ENCODE results near the gene ICOS. TPM values are rescaled to one million over a fixed set of nuclear protein-coding genes. Genes with fewer than 3 reads are reported as not detected.

ICOS gene
- polyA plus RNA-seq, 1 of the 3 experiments (the other 2 are of a cell fraction), result not detected

- TF ChIP-seq GABPA (IDR thresholded peaks at IDR 0.05; ENCODE audit: low read depth), result no peak
- TF ChIP-seq GATA2 (CRISPR knock-in tag; IDR thresholded peaks at IDR 0.05), result no peak
- no peak for TF ChIP-seq SMC3 (IDR thresholded peaks at IDR 0.05; ENCODE audit: low read depth, low read length)
- no peak for TF ChIP-seq NRF1 (IDR thresholded peaks at IDR 0.05; ENCODE audit: low read depth, low read length)
- TF ChIP-seq CTCF (IDR thresholded peaks at IDR 0.05), result no peak
- no peak for TF ChIP-seq YY1 (IDR thresholded peaks at IDR 0.05; ENCODE audit: low read depth)
- TF ChIP-seq FOXM1 (IDR thresholded peaks at IDR 0.05; ENCODE audit: low read depth), result no peak
- ChIA-PET CTCF (interaction anchor here (1.6 kb wide), 2 partner anchors 21 to 25 kb away, joined by 3 to 4 read pairs; no protein-coding TSS in a partner anchor), POLR2A (no interaction called here)
- Histone ChIP-seq H3F3A (replicated peaks; ENCODE audit: insufficient read depth) (no peaks in the 10 kb centered on the region), H3K4me1 (ENCODE audit: control insufficient read depth in 1 of 2, insufficient read depth in 2 of 2, low read depth in 1 of 2, low read length in 1 of 2) (peaks cover 0 to 2% of the 10 kb centered on the region in 2 experiments; a peak in 2 of 4 replicates), H3K27ac (ENCODE audit: low read depth in 2 of 2, low read length in 1 of 2) (no peak overlapping the region), H3K4me3 (ENCODE audit: low read depth in 2 of 2, low read length in 1 of 2) (no peak overlapping the region), H3K9ac (no peak overlapping the region), H3K9me2 (no peaks in the 10 kb centered on the region), H3K36me3 (replicated peaks in 1 of 2; ENCODE audit: control insufficient read depth in 1 of 2, insufficient read depth in 2 of 2, low read length in 1 of 2) (no peaks in the 10 kb centered on the region), H2AFZ (ENCODE audit: low read depth) (no peak overlapping the region), H3K79me2 (ENCODE audit: insufficient read depth) (no peaks in the 10 kb centered on the region), H3K4me2 (no peak overlapping the region), H3K9me3 (no peaks in the 10 kb centered on the region), H4K20me1 (ENCODE audit: insufficient read depth) (no peaks in the 10 kb centered on the region), H3K27me3 (ENCODE audit: insufficient read depth) (no peaks in the 10 kb centered on the region)
- no peak for DNase-seq
- WGBS (ENCODE audit: low lambda C conversion rate), result 15% methylated on average over 3 of the region's 3 CpGs
These were observed 66.9 kb downstream of the ICOS start for GRCh38 chr2:204003276-204003990.

- H3F3A ChIP-seq (replicated peaks; ENCODE audit: insufficient read depth), result no peaks in the 10 kb centered on the region
- H3K9me2 ChIP-seq, result no peaks in the 10 kb centered on the region
- H3K27ac ChIP-seq (ENCODE audit: low read depth in 2 of 2, low read length in 1 of 2), result no peak overlapping the region
- ChIA-PET POLR2A (no interaction called here), CTCF (no interaction called here)
- no peak overlapping the region for H3K4me2 ChIP-seq
- DNase-seq, result no peak
- no peaks in the 10 kb centered on the region for H3K36me3 ChIP-seq (replicated peaks in 1 of 2; ENCODE audit: control insufficient read depth in 1 of 2, insufficient read depth in 2 of 2, low read length in 1 of 2)
- no peaks in the 10 kb centered on the region for H4K20me1 ChIP-seq (ENCODE audit: insufficient read depth)
- no peak overlapping the region for H2AFZ ChIP-seq (ENCODE audit: low read depth)
- H3K4me3 ChIP-seq (ENCODE audit: low read depth in 2 of 2, low read length in 1 of 2), result no peak overlapping the region
- H3K79me2 ChIP-seq (ENCODE audit: insufficient read depth), result no peaks in the 10 kb centered on the region
- H3K4me1 ChIP-seq (ENCODE audit: control insufficient read depth in 1 of 2, insufficient read depth in 2 of 2, low read depth in 1 of 2, low read length in 1 of 2), result peaks cover 0 to 2% of the 10 kb centered on the region in 2 experiments; a peak in 2 of 4 replicates
- no peak overlapping the region for H3K9ac ChIP-seq
- H3K9me3 ChIP-seq, result no peaks in the 10 kb centered on the region
- H3K27me3 ChIP-seq (ENCODE audit: insufficient read depth), result no peaks in the 10 kb centered on the region
- 26% methylated on average over 1 of the region's 1 CpG for WGBS (ENCODE audit: low lambda C conversion rate)
- TF ChIP-seq NRF1 (IDR thresholded peaks at IDR 0.05; ENCODE audit: low read depth, low read length) (no peak), RFX5 (IDR thresholded peaks at IDR 0.05; ENCODE audit: low read length) (no peak), ZBTB33 (IDR thresholded peaks at IDR 0.05; ENCODE audit: borderline replicate concordance, low read depth) (no peak), GATA2 (CRISPR knock-in tag; IDR thresholded peaks at IDR 0.05) (no peak), USF2 (IDR thresholded peaks at IDR 0.05; ENCODE audit: borderline replicate concordance, low read depth, low read length) (no peak), TEAD4 (IDR thresholded peaks at IDR 0.05; ENCODE audit: borderline replicate concordance, insufficient read depth) (no peak), EZH2phosphoT487 (IDR thresholded peaks at IDR 0.05; ENCODE audit: borderline replicate concordance, low read depth) (no peak), POLR2AphosphoS5 (IDR thresholded peaks at IDR 0.05; ENCODE audit: low read depth, low read length) (no peak), FOXJ3 (CRISPR knock-in tag; IDR thresholded peaks at IDR 0.05) (no peak), YY1 (IDR thresholded peaks at IDR 0.05; ENCODE audit: low read depth) (no peak), IRF3 (IDR thresholded peaks at IDR 0.05; ENCODE audit: low read depth, low read length) (no peak), USF1 (IDR thresholded peaks at IDR 0.05; ENCODE audit: borderline replicate concordance, low read depth) (no peak), CTCF (IDR thresholded peaks at IDR 0.05) (no peak)
These were observed 68.3 kb downstream of the ICOS start for GRCh38 chr2:204004912-204005311.
